Esophagus muscularis mucosa (tissue), 4 donors: ENCODE results near the gene PNO1. TPM values are rescaled to one million over a fixed set of nuclear protein-coding genes. Genes with fewer than 3 reads are reported as not detected.

Experiments used
- DNase-seq: peaks from one replicate; pipeline ENCODE4 v3.0.0-alpha.2; 2017; ENCODE audit errors: extremely low spot score
- H3K27ac ChIP-seq, 4 donors: fragments of 200-600 bp; sonication (generic); replicated peaks in 1 of 4; 1 replicate in 3 of 4; 2 replicates in 1 of 4; pipeline ENCODE4 v1.5.1; 2016 to 2019; ENCODE audit warnings: mild to moderate bottlenecking in 1 of 4
- H3K27me3 ChIP-seq, 4 donors: fragments of 200-600 bp; sonication (generic); one replicate each; pipeline versions ENCODE4 v1.5.1 to v1.6.0; 2016 to 2019
- H3K36me3 ChIP-seq, 4 donors: fragments of 200-600 bp; sonication (generic); one replicate each; pipeline ENCODE4 v1.5.1; 2016 to 2019
- H3K4me1 ChIP-seq, 4 donors: fragments of 200-600 bp; sonication (generic); one replicate each; pipeline ENCODE4 v1.5.1; 2016 to 2019
- H3K4me3 ChIP-seq, 4 donors: fragments of 200-600 bp; sonication (generic); 1 replicate in 2 of 4; 2 replicates in 2 of 4; pipeline ENCODE4 v1.5.1; 2016 to 2019; ENCODE audit warnings: mild to moderate bottlenecking in 4 of 4, moderate library complexity in 1 of 4
- H3K9me3 ChIP-seq, 4 donors: fragments of 200-600 bp; sonication (generic); 1 replicate in 3 of 4; 2 replicates in 1 of 4; pipeline ENCODE4 v1.5.1; 2016 to 2019
- CTCF ChIP-seq, 3 experiments: fragments of 200-600 bp in 2 of 3; fragments of 450-650 bp in 1 of 3; sonication (generic) in 2 of 3; IDR thresholded peaks; one replicate each; pipeline ENCODE4 v1.5.1; 2017 to 2019; ENCODE audit warnings: antibody characterized with exemption in 3 of 3, mild to moderate bottlenecking in 2 of 3, moderate library complexity in 1 of 3
- EP300 ChIP-seq: sonication (generic); formaldehyde crosslinking; IDR thresholded peaks from one replicate; pipeline ENCODE4 v1.6.1; 2017; ENCODE audit warnings: antibody characterized with exemption
- POLR2A ChIP-seq: fragments of 450-650 bp; IDR thresholded peaks from one replicate; pipeline ENCODE4 v1.6.1; 2017; ENCODE audit warnings: antibody characterized with exemption, moderate library complexity, mild to moderate bottlenecking, low read depth
- POLR2AphosphoS5 ChIP-seq, 2 donors: sonication (generic); formaldehyde crosslinking; IDR thresholded peaks; one replicate each; pipeline ENCODE4 v1.6.1; 2017; ENCODE audit warnings: antibody characterized with exemption in 2 of 2
- WGBS: methylation state at CpG from one replicate; pipeline ENCODE4 v1.1.5; 2018; 5-methylcytosine and 5-hydroxymethylcytosine counted together
- intact Hi-C: fragments of 100-400 bp; cut with DNase I; formaldehyde crosslinking; loops from one replicate; pipeline ENCODE4 v1.15.1; 2023
- total RNA-seq, 4 donors: library from RNA; depleted of rRNA; stranded (reverse); fragments of >200 nt; gene quantifications; one replicate each; pipeline versions ENCODE4 v1.1.0 to v1.2.1, GENCODE V29; 2016

The PNO1 gene
- total RNA-seq, 4 donors from 2014 or later: 16.6 to 27.3 (median 22.2) TPM

GRCh38 chr2:68182902-68183301 lies 25.2 kb downstream of the PNO1 start:
- H3K36me3 ChIP-seq: peaks cover 0 to 43% (median 21%) of the 10 kb centered on the region in 4 donors
- DNase-seq: no peak
- H3K4me3 ChIP-seq: no peak overlapping the region
- 95% methylated on average over 1 of the region's 1 CpG for WGBS
- no peaks in the 10 kb centered on the region for H3K27me3 ChIP-seq
- H3K27ac ChIP-seq: no peak overlapping the region
- H3K4me1 ChIP-seq: peaks cover 0 to 13% (median 6%) of the 10 kb centered on the region in 4 donors
- no peak for TF ChIP-seq EP300
- TF ChIP-seq POLR2AphosphoS5 (IDR thresholded peaks at IDR 0.05): no peak
- no peak for TF ChIP-seq CTCF (IDR thresholded peaks at IDR 0.05)
- TF ChIP-seq POLR2A: no peak
- no peaks in the 10 kb centered on the region for H3K9me3 ChIP-seq
- intact Hi-C loops: no loop called here

- Histone ChIP-seq H3K36me3 (peaks cover 0 to 27% (median 15%) of the 10 kb centered on the region in 4 donors), H3K9me3 (no peaks in the 10 kb centered on the region), H3K4me1 (peaks cover 0 to 7% (median 0%) of the 10 kb centered on the region in 4 donors), H3K27me3 (no peaks in the 10 kb centered on the region), H3K27ac (no peak overlapping the region), H3K4me3 (no peak overlapping the region)
- WGBS: 41% methylated on average over 5 of the region's 5 CpGs
- TF ChIP-seq POLR2A (no peak), POLR2AphosphoS5 (IDR thresholded peaks at IDR 0.05) (no peak), CTCF (IDR thresholded peaks at IDR 0.05) (peak; percentile 34 to 48 (median 36)), EP300 (no peak)
- DNase-seq: no peak
- intact Hi-C loops: no loop called here
Observed at GRCh38 chr2:68185541-68186164, 28.0 kb downstream of the PNO1 start.

GRCh38 chr2:68187329-68187728 lies 29.6 kb downstream of the PNO1 start:
- DNase-seq: no peak
- H3K27me3 ChIP-seq: no peaks in the 10 kb centered on the region
- H3K9me3 ChIP-seq: no peaks in the 10 kb centered on the region
- WGBS: 58% methylated on average over 1 of the region's 1 CpG
- TF ChIP-seq POLR2AphosphoS5 (IDR thresholded peaks at IDR 0.05): no peak
- TF ChIP-seq EP300: no peak
- TF ChIP-seq CTCF (IDR thresholded peaks at IDR 0.05): no peak
- TF ChIP-seq POLR2A: no peak
- peaks cover 0 to 21% (median 7%) of the 10 kb centered on the region in 4 donors for H3K4me1 ChIP-seq
- no peak overlapping the region for H3K27ac ChIP-seq
- H3K4me3 ChIP-seq: no peak overlapping the region
- intact Hi-C loops: no loop called here
- peaks cover 0 to 21% (median 6%) of the 10 kb centered on the region in 4 donors for H3K36me3 ChIP-seq

- H3K9me3 ChIP-seq: no peaks in the 10 kb centered on the region
- TF ChIP-seq POLR2AphosphoS5 (IDR thresholded peaks at IDR 0.05) (no peak), CTCF (IDR thresholded peaks at IDR 0.05) (no peak), POLR2A (no peak), EP300 (no peak)
- WGBS: 80% methylated on average over 5 of the region's 5 CpGs
- no peak for DNase-seq
- H3K27ac ChIP-seq: no peak overlapping the region
- H3K36me3 ChIP-seq: peaks cover 0 to 18% (median 2%) of the 10 kb centered on the region in 4 donors
- intact Hi-C loops: no loop called here
- H3K4me3 ChIP-seq: no peak overlapping the region
- no peaks in the 10 kb centered on the region for H3K27me3 ChIP-seq
- H3K4me1 ChIP-seq: peaks cover 9 to 33% (median 21%) of the 10 kb centered on the region in 4 donors
Observed at GRCh38 chr2:68188831-68189230, 31.1 kb downstream of the PNO1 start.
